ENCODE data around the gene CAPNS2.

DNA sequence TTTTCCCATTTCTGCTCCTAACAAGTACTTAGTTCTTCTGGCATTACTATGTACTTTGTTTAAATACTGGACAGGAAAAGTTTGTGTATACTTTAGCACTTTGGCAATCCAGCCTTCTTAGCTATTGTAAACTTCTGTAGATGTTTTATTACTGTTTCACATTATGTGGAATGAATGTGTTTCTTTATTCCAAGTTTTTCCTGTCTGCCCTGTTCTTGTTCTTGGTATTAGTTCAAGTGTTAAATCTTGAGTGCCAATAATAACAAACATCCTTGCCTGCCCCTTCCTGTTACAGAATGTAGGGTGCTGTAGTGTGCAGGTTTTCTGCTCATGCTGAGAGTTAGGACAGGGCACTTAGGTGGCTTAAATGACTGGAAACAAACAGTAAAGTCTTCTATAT is 7.3 kb upstream of the CAPNS2 start:
- TF ChIP-seq POLR2A (IDR thresholded peaks at IDR 0.05; ENCODE audit: low read length) (no peak), GATA1 (IDR thresholded peaks at IDR 0.05; ENCODE audit: low read depth, low read length) (no peak)
